IPS-11a (cell line): ENCODE data around the gene NABP2.
"Not testable (repeated sequence)": the region's sequence is repeated elsewhere in the genome, so short reads cannot be mapped to it uniquely, and the experiment has no call there.

Experiments
- H3K4me3 ChIP-seq: one replicate; pipeline ENCODE4 v1.5.1; 2013; ENCODE audit warnings: low read depth, low read length, control low read depth

The NABP2 gene

GRCh38 chr12:56242986-56243385 is 18.8 kb downstream of the NABP2 start:
- no peak overlapping the region for H3K4me3 ChIP-seq

DNA sequence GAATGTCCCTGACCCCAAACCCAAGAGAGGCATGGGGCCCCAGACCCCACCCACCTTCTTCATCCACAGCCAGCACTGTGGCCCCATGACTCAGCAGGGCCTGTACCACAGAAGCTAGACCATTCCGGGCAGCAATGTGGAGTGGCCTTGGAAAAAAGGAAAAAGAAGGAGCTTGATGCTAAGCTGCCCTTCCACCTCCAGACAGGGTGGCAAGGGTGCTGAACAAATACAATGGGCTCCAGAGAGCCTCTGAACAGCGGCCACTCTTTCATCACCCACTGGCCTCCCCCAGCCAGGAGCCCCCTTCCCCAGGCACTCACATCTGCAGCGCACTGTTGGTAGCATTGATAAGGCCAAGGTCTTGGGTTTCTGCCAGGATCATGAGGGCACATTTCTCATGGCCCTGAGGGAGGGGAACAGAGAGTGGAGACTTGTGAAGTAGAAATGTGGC is 19.6 kb downstream of the NABP2 start:
- H3K4me3 ChIP-seq, result no peak overlapping the region

DNA sequence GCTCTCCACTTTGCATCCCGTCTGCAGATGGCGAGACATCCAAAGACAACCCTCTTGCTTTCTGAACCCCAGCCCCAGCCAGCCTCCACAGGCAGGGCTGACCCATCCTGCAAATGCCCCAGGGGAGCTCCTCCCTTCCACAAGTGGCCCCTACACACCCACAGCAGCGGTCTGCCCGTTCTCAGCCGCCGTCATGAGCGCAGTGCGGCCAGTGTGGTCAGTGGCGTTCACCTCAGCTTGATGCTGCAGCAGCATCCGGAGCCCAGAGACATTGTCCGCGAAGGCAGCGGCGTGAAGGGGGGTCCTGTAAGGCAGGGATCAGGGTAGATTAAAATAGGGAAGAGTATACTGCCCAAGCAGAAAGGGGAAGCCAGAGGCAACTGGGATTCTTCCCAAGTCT is 20.4 kb downstream of the NABP2 start:
- no peak overlapping the region for H3K4me3 ChIP-seq

DNA sequence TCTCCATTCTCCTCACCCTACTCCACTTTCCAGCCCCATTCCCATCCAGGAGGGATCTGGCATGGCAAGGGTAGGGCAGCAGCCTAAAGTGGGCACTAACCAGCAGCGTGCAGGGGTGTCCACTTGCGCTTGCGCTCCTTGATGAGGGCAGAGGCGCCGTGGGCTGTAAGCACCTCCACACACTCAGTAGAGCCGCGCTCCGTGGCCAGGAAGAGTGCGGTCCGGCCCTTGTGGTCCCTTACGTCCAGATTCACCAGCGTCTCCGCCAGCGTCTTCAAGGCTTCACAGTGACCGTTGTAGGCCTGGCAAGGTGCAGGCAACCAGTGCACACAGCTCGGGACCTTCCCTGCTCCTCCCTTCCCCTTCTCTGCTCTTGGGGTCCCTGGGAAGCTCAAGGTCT is 23.8 kb downstream of the NABP2 start:
- no peak overlapping the region for H3K4me3 ChIP-seq

GRCh38 chr12:56248711-56249110 is 24.6 kb downstream of the NABP2 start:
- no peak overlapping the region for H3K4me3 ChIP-seq

GRCh38 chr12:56252649-56253048 is 28.5 kb downstream of the NABP2 start:
- H3K4me3 ChIP-seq, result no peak overlapping the region

GRCh38 chr12:56253091-56253490 is 28.9 kb downstream of the NABP2 start:
- H3K4me3 ChIP-seq, result no peak overlapping the region

DNA sequence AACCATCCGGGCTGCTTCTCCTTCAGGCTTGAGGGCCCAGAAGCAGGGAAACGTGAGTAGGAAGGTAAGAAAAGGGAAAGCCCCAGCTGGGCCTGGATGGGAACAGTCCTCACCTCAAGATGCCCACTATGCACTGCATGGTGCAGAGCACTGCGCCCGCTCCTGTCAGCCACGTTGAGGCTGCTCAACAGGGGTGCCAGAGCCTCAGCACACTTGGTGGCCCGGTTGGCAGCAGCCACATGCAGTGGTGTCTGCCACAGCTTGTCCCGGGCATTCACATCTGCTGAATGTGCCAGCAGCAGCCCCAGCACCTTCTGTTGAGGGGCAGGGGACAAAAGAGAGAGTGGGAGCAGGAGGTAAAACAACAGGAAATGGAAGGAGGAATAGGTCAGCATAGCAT is 31.5 kb downstream of the NABP2 start:
- H3K4me3 ChIP-seq, result no peak overlapping the region

DNA sequence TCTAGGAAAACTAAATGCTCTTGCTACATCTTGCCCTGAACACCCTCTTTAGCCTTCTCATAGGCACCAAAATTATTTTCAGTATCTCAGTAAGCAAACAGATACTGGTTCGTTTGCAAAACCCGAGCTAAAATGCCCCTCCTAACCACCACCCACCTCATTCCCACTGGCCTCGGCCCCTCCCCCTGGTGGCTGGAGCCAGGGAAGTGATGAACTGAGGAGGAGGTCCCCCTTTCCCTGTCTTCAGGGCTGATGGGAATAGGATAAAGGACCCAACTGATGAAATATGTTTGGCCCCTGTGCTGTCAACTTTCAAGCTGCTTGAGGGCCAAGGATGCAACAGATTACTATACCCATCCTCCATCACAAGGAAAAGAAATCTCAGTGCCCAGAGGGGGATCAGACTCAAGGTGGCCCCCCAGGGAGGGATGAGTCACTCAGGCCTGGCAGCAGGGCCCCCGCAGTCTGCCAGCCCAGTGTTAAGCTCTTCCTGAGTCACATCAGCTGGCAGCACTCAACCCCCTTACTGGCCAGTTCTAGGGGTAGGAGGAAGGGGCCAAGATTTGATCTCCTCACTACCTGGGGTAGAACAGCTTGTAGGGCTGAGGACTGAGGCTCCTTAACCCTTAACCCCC is 32.3 kb downstream of the NABP2 start:
- H3K4me3 ChIP-seq, result no peak overlapping the region

- peak overlapping the region; percentile 82 for H3K4me3 ChIP-seq
These were observed 32.9 kb downstream of the NABP2 start for GRCh38 chr12:56257071-56257470.

DNA sequence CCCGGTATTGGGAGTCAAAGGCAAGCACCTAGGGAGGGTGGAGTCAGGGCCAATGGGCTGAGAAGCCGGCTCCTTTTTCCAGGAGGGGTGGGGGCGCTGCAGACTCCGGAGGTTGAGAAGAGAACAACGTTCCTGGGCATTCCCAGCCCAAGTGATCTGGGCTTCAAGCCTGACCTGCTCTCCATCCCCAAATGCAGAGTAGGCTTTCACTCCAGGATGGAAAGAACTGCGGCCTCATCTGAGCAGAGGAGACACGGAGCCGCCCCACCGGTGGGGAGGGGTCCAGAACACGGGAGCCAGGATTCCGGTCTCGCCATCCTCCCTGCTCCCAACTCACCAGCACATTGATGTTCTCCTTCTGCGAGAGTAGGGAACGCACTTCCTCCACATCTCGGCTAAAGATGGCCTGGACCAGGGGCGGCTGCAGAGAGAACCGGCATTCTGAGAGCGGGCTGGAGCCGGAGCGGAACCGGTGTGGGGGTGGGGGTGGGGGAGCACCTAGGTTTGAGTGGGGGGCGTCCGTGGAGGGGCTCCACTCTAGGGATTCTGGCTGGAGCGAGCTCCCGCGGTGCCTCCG is 33.4 kb downstream of the NABP2 start:
- peak overlapping the region; percentile 82 for H3K4me3 ChIP-seq

DNA sequence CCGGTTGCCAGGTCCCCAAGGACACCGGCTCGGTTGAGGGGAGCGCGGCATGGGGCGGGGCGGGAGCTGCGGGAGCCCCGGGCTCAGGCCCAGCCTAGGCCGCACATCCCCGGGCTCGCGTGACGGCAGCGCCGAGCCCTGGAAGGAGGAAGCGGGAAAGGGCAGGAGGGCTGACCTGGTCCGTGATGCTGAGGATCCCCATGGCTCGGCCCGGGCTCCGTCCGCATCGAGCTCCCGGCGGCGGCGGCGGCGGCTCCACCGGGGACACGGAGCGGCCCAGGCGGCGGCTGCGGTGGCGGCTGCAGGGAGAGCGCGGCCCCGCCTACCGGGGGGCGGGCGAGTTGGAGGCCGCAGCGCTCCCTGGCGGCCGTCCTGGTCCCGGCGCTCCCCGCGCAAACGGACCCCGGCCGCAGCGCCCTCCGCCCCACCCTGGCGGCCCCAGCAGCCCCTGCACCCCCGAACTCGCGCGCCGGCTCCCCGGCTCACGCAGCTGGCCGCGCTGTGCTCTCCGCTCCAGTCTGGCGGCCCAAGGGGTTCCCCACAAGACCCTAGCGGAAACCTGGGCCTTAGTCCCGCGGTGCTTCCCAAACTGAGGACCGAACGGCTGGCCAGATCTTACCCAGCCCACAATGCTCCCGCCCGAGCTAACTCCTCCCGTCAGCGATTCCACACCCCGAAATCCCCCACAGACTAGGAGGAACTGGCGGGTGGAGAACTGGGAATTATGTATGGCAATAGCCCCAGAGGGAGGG is 34.1 kb downstream of the NABP2 start, which contains the start of gene ANKRD52:
ANKRD52 (minus strand) TSS at position 317 of the 752 bp plus-strand sequence; CDS start at position 202, 115 bp downstream.
- peak within 1 kb of the TSS; percentile 82 for H3K4me3 ChIP-seq

DNA sequence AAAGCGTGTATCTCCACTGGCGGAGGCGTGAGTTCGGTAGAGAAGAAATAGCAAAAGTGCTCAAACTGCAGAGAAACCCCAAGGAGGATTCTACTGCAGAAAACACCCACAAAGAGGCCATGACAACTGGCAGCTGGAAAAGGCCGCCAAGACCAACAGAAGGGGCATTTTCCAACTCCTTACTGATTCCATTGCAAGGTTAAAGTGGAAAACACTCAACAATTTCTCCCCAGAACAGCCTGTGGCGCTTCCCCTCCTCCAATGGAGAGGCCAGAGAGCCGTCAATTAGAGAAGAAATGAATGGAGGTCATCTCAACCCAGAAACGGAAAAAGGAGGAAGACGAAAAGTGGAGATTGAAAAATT is 34.7 kb downstream of the NABP2 start:
- H3K4me3 ChIP-seq, result peak overlapping the region; percentile 82

DNA sequence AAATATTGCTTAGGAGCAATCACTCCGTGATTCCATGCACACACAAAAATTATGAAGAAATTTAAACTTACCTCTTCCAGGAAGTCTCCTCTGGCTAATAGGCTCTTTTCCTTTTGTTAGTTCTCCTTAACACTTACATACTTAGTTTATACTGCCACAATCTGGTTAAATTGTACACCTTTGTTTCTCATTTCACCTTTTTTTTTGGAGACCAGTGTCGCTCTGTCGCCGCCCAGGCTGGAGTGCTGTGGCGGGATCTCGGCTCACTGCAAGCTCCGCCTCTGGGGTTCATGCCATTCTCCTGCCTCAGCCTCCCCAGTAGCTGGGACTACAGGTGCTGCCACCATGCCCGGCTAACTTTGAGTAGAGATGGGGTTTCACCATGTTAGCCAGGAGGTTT is 36.2 kb downstream of the NABP2 start:
- H3K4me3 ChIP-seq, result no peak overlapping the region

DNA sequence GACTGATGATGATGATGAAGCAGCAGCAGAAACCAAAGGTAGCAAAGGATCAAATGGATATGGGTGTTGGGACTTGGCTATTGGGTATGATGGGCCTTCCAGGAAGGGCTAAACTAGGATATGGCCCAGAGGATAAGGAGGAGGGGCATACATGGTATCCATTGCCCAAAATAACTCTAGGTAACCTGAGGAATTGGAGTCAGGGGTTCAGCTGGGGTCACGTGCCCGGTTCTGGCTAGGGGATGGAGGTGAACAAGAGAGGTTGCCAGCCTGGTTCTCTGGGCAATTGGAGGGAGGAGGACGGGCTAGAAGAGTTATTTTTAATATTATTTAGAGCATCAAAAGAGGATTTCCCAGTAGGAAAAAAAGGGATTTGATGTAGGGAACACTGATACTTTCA is 36.8 kb downstream of the NABP2 start:
- H3K4me3 ChIP-seq, result no peak overlapping the region

DNA sequence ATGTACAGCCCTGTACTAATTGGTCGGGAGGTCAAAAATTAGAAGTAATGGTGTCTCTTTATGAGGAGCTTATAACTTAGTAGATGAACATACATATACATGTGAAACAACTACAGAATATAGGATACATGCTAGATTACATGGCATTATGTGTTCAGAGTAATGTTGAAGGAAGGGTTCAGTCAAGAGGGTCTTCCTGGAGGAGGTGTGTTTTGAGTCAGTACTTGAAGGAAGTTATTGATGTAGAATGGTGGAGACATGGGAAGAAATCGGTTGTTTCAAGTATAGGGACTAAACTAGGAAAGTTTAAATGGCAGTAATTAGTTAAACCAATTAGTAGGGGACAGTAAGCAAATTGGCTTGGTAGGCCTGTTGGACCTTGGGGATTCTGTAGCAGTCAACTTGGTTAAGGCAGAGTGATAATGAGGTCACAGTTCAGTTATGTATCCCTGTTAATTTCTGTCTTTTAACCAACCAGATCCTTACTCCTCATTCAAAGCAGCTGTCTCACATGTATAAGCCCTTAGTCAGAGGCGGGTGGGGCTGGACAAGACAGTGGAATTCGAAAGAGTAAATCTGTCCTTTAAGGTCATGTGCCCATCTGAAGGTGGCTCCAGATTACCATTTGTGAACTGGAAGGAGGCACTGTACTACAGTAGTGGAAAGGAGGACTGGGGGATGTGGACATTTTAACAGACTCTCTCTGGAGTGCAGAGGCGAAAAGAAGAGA is 37.5 kb downstream of the NABP2 start:
- no peak overlapping the region for H3K4me3 ChIP-seq

DNA sequence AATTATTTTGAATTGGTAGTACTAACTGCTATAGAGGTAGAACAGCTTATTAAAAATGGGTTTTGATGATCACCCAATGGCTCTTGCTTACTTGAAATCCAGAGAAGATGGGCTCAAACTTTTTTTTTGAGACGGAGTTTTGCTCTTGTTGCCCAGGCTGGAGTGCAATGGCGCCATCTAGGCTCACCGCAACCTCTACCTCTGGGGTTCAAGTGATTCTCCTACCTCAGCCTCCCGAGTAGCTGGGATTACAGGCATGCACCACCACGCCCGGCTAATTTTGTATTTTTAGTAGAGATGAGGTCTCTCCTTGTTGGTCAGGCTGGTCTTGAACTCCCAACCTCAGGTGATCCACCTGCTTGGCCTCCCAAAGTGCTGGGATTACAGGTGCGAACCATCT is 38.8 kb downstream of the NABP2 start:
- H3K4me3 ChIP-seq, result not testable (repeated sequence)

DNA sequence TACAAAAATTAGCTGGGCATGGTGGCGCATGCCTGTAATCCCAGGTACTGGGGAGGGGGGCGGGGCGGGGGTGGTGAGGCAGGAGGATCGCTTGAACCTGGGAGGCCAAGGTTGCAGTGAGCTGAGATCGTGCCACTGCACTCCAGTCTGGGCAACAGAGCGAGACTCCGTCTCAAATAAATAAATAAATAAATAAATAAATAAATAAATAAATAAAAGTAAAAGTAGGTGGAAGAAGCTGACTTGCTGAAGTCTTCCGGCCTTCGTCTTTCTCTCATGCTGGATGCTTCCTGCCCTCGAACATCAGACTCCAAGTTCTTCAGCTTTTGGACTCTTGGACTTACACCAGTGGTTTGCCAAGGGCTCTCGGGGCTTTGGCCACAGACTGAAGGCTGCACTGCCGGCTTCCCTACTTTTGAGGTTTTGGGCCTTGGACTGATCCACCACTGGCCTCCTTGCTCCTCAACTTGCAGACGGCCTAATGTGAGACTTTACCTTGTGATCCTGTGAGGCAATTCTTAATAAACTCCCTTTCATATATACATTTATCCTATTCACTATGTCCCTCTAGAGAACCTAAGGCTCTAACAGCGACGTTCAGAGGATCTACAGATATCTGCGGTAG is 42.0 kb downstream of the NABP2 start:
- H3K4me3 ChIP-seq, result peak overlapping the region; percentile 87

DNA sequence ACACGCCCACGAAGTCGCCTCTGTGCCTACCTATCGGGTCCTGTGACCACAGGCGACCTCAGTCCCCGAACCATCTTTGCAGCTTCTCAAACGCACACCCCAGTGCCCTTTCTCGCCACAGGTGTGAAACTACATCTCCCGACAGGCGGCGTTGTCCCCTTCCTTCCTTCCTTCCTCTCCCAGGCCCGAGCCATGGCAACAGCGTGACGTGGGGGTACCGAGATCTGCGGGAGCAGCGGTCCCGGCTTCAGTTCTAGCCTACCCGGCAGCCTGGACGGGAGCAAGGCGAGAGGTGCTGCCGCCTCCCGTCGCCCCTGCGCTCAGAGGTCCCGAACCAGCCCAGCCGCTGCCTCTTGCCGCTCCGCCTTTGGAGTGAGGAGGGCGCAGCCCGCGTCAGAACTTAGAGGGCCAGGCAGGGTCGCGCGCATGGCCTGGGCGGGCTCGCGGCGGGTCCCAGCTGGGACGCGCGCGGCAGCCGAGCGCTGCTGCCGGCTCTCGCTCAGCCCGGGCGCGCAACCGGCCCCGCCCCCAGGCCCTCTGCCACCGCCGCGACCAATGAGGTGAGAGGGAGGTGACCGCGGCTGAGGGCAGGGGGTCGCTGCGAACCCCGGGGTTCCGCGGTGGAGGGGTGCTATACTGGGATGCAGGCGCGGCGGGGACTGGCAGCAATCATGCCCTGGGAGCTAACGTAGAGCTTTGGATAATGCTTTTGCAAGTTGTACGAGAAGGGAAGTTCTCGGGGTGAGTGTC is 42.7 kb downstream of the NABP2 start, which contains the start of gene COQ10A:
COQ10A (plus strand) TSS at position 250 of the 750 bp plus-strand sequence; CDS start at position 427, 177 bp downstream.
- H3K4me3 ChIP-seq, result peak within 1 kb of the TSS; percentile 87

DNA sequence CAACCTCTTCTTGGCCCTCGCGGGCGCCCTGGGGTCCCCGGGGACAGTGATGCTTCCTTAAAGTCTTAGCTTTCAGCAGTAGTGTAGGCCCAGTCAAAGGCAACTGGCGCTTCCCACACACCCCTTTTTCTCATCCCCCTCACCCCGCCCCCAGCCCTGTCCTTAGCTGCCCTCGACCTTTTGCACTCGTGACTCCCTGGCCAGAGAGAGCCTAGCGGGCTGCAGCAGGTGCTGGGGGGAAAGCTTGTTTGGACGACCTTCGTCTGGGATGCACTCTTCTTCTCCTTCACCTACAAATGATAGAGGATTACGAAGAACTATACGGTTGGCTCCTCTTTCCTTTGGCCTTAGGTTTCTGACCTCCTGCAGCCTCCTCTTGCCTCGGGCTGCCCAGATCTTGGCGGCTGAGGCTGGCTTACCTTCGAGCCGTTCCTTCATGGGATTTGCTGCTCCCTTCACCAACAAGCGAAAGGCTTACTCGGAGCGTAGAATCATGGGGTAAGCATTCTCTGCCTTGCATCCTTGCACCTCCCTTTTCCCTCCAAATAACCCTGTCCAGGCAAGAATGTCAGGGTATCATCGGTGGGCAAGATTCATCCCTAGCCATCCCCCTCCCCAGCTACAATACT is 43.4 kb downstream of the NABP2 start:
- H3K4me3 ChIP-seq, result peak overlapping the region; percentile 87
